Measurements from ENCODE around the gene SRP14.

The SRP14 gene

GRCh38 chr15:40063563-40064011 is 24.6 kb upstream of the SRP14 start:
- peak overlapping the region; percentile 41 for H3K4me3 ChIP-seq (replicated peaks; ENCODE audit: low read depth, low read length)
- no peak for DNase-seq (ENCODE audit: extremely low read depth, insufficient read length)
- H3K27me3 ChIP-seq (replicated peaks; ENCODE audit: control insufficient read depth, insufficient read depth, low read length) = no peaks in the 10 kb centered on the region
- H3K36me3 ChIP-seq (ENCODE audit: control insufficient read depth, insufficient read depth, low read length) = no peaks in the 10 kb centered on the region; the same call in 1 of the 2 replicates
- TF ChIP-seq, protein P1, sequence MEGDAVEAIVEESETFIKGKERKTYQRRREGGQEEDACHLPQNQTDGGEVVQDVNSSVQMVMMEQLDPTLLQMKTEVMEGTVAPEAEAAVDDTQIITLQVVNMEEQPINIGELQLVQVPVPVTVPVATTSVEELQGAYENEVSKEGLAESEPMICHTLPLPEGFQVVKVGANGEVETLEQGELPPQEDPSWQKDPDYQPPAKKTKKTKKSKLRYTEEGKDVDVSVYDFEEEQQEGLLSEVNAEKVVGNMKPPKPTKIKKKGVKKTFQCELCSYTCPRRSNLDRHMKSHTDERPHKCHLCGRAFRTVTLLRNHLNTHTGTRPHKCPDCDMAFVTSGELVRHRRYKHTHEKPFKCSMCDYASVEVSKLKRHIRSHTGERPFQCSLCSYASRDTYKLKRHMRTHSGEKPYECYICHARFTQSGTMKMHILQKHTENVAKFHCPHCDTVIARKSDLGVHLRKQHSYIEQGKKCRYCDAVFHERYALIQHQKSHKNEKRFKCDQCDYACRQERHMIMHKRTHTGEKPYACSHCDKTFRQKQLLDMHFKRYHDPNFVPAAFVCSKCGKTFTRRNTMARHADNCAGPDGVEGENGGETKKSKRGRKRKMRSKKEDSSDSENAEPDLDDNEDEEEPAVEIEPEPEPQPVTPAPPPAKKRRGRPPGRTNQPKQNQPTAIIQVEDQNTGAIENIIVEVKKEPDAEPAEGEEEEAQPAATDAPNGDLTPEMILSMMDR (IDR thresholded peaks at IDR 0.05; ENCODE audit: insufficient read depth, low read length, poor library complexity, severe bottlenecking) = no peak

DNA sequence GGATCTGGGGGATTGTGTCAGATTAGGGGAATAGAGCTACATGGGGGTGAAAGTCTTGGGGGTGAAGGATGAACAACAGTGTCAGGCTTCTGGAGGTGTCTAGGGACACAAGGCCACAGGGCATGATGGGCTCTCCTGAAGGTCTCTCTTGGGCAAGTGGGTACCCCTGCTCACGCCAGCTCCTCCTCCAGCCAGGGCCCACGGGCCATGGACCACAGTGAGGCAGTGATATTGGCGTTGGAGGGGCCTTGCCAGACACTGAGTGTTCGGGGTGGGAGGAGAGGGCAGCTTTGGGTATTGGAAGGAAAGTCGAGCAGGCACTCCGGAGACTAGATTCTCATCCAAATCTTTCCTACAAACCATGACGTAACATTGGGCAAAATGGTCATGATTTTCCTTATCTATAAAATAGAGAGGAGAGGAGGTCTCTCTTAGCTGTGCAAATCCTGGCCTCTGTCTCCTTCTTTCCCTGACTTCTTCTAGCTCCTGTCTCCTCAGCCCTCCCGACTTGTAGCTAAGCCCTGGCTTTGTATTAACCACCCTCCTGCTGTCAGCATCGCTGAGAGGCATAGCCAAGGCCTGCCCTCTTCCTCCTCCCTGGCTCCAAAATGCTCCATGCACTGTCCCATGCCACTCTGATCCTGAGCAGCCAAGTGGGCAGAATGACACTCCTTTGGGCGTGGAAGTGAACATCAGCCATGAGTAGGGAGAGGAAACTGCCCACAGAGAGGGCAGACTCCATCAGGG is 24.0 kb upstream of the SRP14 start:
- TF ChIP-seq, protein P1 (IDR thresholded peaks at IDR 0.05; ENCODE audit: insufficient read depth, low read length, poor library complexity, severe bottlenecking) = no peak
- Histone ChIP-seq H3K4me3 (replicated peaks; ENCODE audit: low read depth, low read length) (no peak overlapping the region), H3K36me3 (ENCODE audit: control insufficient read depth, insufficient read depth, low read length) (no peaks in the 10 kb centered on the region; the same call in 1 of the 2 replicates), H3K27me3 (replicated peaks; ENCODE audit: control insufficient read depth, insufficient read depth, low read length) (no peaks in the 10 kb centered on the region)
- DNase-seq (ENCODE audit: extremely low read depth, insufficient read length) = no peak

- TF ChIP-seq, protein P1 (IDR thresholded peaks at IDR 0.05; ENCODE audit: insufficient read depth, low read length, poor library complexity, severe bottlenecking) = no peak
- DNase-seq (ENCODE audit: extremely low read depth, insufficient read length) = no peak
- peak overlapping the region; percentile 19; the same call in 1 of the 2 replicates for H3K4me3 ChIP-seq (replicated peaks; ENCODE audit: low read depth, low read length)
- H3K27me3 ChIP-seq (replicated peaks; ENCODE audit: control insufficient read depth, insufficient read depth, low read length) = no peaks in the 10 kb centered on the region
- no peaks in the 10 kb centered on the region; the same call in 1 of the 2 replicates for H3K36me3 ChIP-seq (ENCODE audit: control insufficient read depth, insufficient read depth, low read length)
Measured at GRCh38 chr15:40061212-40061901, 22.4 kb upstream of the SRP14 start.

DNA sequence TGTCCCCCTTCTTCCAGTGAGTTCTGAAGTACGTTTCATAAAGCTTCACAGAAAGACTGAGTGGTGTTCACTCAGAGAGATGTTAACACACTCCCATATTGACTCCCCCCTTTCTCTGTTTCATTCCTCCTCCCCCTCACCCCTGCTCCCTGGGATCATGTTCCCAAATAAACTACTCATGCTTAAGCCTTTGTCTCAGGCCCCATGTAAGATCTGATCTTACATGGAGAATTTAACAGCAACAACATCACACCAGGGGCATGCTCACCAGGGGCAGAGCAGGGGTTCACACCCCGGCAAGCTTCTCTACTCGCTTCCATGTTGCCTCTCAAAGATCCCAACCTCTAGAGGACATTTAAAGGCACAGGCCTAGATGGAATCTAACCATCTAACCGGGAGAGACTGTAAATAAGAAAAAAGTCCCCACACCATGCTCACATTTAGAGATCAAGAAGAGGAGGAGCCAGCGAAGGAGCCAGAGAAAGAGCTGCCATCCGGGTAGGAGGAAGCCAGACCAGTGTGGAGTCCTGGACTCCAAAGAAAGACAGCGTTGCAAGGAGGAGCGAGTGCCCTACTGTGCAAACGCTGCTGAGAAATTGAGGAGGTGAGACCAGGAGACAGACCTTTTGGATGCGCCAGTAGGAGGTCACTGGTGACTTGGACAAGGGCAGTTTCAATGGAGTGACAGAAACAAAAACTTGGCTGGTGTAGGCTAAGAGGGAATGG is 21.4 kb upstream of the SRP14 start:
- TF ChIP-seq, protein P1 (IDR thresholded peaks at IDR 0.05; ENCODE audit: insufficient read depth, low read length, poor library complexity, severe bottlenecking) = no peak

DNA sequence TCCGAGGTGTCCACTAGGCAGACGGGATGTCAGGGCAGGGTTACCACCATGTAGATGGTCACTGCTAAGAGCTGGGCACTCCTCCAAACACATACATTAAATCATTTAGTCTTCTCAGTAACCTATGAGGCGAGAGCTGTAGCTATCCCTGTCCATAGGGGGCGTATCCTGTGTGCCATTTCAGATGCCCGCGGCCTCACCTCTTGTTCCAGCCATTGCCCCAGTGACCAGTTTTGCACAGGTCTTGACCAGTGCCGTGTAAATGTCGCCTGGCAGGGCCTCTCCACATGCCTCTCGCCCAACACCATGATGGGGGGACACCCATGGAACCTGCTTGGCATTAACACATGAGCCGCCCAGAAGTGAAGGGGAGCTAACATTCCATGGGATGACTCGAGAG is 20.8 kb upstream of the SRP14 start:
- H3K36me3 ChIP-seq (ENCODE audit: control insufficient read depth, insufficient read depth, low read length) = no peaks in the 10 kb centered on the region
- TF ChIP-seq, protein P1 (IDR thresholded peaks at IDR 0.05; ENCODE audit: insufficient read depth, low read length, poor library complexity, severe bottlenecking) = no peak
- no peaks in the 10 kb centered on the region for H3K27me3 ChIP-seq (replicated peaks; ENCODE audit: control insufficient read depth, insufficient read depth, low read length)
- H3K4me3 ChIP-seq (replicated peaks; ENCODE audit: low read depth, low read length) = no peak overlapping the region
- DNase-seq (ENCODE audit: extremely low read depth, insufficient read length) = no peak

More for the DNA sequence above, 21.4 kb upstream of the SRP14 start:
- no peaks in the 10 kb centered on the region; the same call in 1 of the 2 replicates for H3K36me3 ChIP-seq (ENCODE audit: control insufficient read depth, insufficient read depth, low read length)
- DNase-seq (ENCODE audit: extremely low read depth, insufficient read length) = no peak
- no peaks in the 10 kb centered on the region for H3K27me3 ChIP-seq (replicated peaks; ENCODE audit: control insufficient read depth, insufficient read depth, low read length)
- no peak overlapping the region for H3K4me3 ChIP-seq (replicated peaks; ENCODE audit: low read depth, low read length)

Measured in GM06990 (cell line).